Activated CD4-positive, alpha-beta T cell treated with anti-CD3 and anti-CD28 coated beads for 24 hours (primary cell): ENCODE data around the gene KRABD2.
"Not testable (repeated sequence)": the region's sequence is repeated elsewhere in the genome, so short reads cannot be mapped to it uniquely, and the experiment has no call there.

ENCODE experiments used
- DNase-seq, 2 donors: peaks; one replicate each; pipeline ENCODE4 v3.0.0-alpha.2; 2020; ENCODE audit warnings: low read depth in 2 of 2

The KRABD2 gene

GRCh38 chr17:8376271-8377067 is at the start of gene KRABD2:
Gene KRABD2 (minus strand): TSS chr17:8376704.
- DNase-seq: peak; percentile 87 to 93

DNA sequence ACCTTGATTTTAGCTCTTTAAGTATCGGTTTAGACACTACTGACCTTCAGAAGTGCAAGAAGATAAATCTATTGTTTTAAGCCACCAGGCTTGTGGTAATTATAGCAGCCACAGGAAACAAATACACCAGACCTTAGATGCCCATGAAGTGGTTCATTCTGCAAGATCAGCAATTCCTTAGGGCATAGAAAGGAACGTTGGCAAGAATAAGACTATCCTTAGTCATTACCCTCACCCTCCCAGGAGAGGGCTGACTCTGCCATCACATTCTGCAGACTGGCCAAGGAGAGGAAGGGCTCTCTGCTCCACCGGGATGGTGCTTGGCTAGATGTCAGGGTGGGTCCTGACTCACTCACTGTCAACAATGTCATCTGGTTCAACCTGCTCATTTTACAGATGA is 45.1 kb upstream of the KRABD2 start:
- no peak for DNase-seq

GRCh38 chr17:8420041-8420934 is 43.8 kb upstream of the KRABD2 start:
- DNase-seq: no peak

GRCh38 chr17:8419305-8419704 is 42.8 kb upstream of the KRABD2 start:
- DNase-seq: no peak

DNA sequence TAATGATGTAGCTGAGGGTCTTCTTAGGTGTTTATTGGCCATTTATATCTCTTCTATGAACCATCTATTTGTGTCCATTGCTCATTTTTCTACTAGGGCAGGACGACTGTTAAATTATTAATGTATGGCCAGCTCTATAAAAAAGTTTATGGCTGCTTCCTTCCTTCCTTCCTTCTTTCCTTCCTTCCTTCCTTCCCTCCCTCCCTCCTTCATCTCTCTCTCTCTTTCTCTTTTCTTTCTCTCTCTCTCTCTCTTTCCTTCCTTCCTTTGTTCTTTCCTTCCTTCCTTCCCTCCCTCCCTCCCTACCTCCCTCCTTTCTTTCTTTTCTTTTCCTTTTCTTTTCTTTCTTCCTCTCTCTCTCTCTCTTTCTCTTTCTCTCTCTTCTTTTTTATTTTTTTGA is 42.0 kb upstream of the KRABD2 start:
- no peak for DNase-seq

- no peak for DNase-seq
Observed at GRCh38 chr17:8417806-8418205, 41.3 kb upstream of the KRABD2 start.

DNA sequence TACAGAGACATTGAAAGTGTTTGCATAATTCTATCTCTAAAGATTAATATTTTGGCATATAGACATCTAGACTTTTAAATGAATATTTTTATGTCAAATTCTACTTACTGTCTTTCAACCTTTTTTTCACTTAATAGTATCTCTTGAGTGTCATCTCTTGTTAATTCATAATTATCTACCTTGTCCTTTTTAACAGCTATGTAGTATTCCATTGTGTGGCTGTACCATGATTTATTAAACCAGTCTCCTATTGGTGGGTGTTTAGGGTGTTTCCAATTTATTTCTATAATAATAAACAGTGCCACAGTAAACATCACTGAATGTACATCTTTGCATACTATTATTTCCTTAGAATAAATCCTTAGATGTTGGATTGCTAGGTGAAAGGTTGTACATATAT is 37.4 kb upstream of the KRABD2 start:
- DNase-seq: no peak

DNA sequence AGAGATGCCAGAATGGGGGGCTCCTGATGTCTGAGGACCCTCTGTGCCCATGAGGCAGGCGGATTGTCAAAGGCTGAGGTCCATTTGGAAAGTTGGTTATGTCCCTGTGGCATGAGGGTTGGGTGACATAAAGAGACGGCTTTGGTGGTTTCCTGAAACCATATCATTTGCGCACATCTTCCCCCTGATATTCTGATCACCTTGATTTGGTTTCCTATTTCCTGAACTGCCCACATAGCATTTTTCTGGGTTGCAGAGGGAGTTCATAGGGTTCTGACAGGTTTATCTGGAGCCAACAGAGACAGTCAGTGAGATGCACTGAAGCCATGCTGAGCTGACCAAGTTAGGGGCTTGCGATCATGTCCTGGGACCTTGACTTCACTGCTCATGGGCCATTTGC is 36.8 kb upstream of the KRABD2 start:
- DNase-seq: no peak

DNA sequence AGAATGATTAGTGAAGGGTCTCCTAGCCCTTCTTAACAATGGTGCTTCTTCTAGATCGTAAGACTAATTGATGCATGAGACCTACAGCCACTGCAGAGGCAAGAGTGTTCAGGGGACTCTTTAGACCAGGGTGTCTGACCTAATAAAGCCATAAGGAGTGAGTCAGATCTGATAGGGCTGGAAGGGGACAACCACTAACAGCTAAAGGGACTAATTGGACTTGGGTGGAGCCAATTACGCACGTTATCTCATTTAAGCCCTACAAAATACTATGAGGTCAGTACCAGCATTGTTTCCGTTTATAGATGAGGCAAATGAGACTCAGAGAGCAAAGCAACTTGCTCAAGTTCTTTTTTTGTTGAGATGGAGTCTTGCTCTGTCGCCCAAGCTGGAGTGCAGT is 35.6 kb upstream of the KRABD2 start:
- DNase-seq: no peak

GRCh38 chr17:8410883-8411238 is 34.4 kb upstream of the KRABD2 start:
- DNase-seq: no peak

- peak; percentile 54 to 83 for DNase-seq
Observed at GRCh38 chr17:8409966-8410882, 33.7 kb upstream of the KRABD2 start.

- no peak for DNase-seq
Observed at GRCh38 chr17:8408371-8408770, 31.9 kb upstream of the KRABD2 start.

GRCh38 chr17:8406174-8406573 is 29.7 kb upstream of the KRABD2 start:
- no peak for DNase-seq

GRCh38 chr17:8405499-8406016 is 29.1 kb upstream of the KRABD2 start:
- DNase-seq: no peak

DNA sequence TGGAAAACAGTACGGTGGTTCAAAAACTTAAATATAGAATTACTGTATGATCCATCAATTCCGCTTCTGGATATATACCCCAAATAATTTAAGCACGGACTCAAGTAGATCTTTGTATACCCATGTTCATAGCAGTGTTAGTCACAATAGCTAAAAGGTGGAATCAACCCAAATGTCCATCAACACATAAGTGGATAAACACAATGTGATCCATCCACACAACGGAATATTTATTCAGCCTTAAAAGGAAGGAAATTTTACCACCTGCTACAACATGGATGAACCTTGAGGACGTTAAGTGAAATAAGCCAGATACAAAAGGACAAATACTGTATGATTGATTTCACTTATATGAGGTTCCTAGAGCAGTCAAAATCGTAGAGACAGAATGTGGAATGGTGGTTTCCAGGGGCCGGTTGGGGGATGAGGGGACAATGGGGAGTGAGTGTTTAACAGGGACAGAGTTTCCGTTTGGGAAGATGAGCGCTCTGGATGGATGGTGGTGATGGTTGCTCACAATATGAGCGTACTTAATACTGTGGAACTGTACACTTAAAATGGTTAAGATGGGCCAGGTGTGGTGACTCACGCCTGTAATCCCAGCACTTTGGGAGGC is 26.5 kb upstream of the KRABD2 start:
- DNase-seq: no peak

- DNase-seq: no peak
Observed at GRCh38 chr17:8401107-8401506, 24.6 kb upstream of the KRABD2 start.

DNA sequence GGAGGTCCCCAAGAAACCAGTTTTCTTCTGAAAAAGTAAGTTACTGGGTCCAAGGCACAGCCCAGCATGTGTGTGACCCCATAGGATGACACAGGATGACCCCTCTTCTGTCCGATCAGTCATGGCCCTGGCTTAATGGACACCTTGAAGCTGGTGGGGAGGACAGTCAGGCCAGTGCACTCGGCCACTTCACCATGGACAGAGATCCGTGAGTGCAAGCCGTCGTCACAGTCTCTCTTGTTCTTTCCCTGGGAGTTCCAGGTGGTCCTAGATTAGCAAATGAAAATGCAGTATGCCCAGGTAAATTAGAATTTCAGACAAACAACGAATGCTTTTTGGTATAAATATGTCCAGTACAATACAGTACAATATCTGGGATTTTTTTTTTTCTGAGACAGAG is 22.5 kb upstream of the KRABD2 start:
- no peak for DNase-seq

DNA sequence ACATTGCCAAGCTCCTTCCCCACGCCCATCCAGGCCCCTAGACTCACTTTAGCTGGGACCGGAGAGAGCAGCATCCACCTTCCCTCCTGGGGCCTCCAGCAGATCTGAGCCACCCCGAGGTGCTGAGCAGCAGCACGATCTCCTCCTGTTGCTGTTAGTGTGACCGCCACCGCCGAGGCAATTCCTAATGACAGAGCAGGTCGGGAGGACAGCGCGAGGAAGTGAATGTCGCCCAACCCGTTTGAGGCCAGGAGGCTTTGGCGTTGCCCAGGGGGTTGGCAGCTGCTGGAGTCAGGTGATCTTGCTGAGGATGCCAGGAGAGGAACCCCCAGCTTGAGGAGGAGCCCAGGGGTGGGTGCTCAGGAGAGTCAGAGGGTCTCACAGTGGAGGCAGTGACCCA is 21.1 kb upstream of the KRABD2 start, which contains the start of gene RNF222:
Gene RNF222, minus strand, starts transcription at position 192 of the 400 bp plus-strand sequence. CDS start 4,366 bp downstream, outside the sequence.
- no peak for DNase-seq

DNA sequence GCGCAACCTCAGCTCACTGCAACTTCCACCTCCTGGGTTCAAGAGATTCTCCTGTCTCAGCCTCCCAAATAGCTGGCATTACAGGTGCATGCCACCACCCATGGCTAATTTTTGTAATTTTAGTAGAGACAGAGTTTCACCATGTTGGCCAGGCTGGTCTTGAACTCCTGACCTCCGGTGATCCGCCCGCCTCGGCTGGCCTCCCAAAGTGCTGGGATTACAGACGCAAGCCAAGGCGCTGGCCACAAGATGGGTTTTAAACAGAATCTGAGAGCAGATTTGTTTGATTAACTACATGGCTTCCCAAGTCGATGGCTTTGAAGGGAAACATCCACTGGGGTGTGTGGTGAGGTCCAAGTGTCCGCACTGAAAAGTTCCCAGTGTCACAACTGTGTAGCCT is 18.0 kb upstream of the KRABD2 start:
- DNase-seq: not testable (repeated sequence)

DNA sequence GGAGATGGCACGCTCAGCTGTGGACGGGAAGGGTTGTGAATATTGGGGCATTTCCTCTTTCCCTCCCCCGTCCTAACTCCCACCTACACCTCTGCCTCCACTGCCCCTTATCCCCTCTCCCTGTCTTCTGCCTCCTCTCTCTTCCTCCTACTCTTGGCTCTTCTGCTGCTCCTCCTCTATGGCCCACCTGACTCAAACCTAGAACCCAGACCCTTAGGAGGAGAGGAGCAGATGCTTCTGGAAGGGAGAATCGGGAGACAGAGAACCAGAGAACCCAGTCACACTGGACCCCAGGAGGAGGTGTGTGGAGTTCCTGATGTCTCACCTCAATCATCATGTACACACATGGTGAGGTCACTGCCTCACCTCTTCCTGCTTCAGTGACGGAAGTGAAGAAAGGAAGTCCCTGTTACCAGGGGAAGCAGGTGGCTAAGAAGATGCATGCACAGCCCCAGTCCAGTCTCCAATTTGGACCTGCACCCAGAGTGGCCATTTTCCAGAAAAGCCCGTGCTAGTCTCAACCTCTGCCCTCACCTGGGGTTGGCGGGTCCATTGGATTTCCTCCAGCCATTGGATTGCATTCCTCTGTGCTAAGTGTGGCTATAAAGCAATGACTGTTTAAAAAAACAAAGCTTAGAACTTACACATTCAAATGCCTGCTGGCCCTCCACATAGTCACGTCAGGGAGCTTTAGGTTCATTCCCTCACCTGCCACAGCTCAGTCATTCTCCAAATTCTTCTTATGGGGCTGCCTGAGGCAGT is 17.1 kb upstream of the KRABD2 start:
- no peak for DNase-seq
